Head of caudate nucleus (tissue), 42 donors: ENCODE measurements around the gene CCDC185.
"Not testable (repeated sequence)": the region's sequence is repeated elsewhere in the genome, so short reads cannot be mapped to it uniquely, and the experiment has no call there.

Experiments used
- DNase-seq, 42 donors: peaks; one replicate each; pipeline versions ENCODE4 v3.0.0 to v3.0.0-alpha.2; 2020 to 2021; ENCODE audit warnings: mixed read lengths in 7 of 42
- intact Hi-C: fragments of 100-400 bp; cut with DNase I; formaldehyde crosslinking; loops from one replicate; pipeline ENCODE4 v1.15.0; 2022

The CCDC185 gene

GRCh38 chr1:223386013-223386412 lies 7.2 kb upstream of the CCDC185 start:
- intact Hi-C loops = no loop called here
- DNase-seq = peak in 2 of 42 donors; percentile 6 to 24

DNA sequence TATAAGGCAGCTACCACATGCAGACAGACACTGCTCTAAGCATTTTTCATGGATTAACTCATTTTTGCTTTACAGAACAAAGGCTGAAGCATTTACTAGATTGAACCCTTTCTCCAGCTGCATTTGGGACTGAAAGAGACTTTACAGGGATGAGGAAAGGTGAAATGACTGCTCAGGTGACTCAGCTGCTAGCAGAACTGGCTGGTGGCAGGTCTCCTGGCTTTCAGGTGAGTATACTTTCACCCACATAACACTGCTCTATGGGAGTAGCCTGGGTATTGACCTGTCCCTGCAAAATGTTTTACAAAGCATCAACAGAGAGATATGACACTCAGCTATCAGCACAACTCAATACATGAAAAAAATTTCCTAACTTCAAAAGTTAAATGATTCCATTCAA lies 2.6 kb upstream of the CCDC185 start:
- no peak for DNase-seq
- intact Hi-C loops = no loop called here

GRCh38 chr1:223394242-223394641 lies 1.0 kb downstream of the CCDC185 start:
- intact Hi-C loops = no loop called here
- no peak for DNase-seq

GRCh38 chr1:223394706-223395105 lies 1.5 kb downstream of the CCDC185 start:
- intact Hi-C loops = no loop called here
- DNase-seq = no peak

DNA sequence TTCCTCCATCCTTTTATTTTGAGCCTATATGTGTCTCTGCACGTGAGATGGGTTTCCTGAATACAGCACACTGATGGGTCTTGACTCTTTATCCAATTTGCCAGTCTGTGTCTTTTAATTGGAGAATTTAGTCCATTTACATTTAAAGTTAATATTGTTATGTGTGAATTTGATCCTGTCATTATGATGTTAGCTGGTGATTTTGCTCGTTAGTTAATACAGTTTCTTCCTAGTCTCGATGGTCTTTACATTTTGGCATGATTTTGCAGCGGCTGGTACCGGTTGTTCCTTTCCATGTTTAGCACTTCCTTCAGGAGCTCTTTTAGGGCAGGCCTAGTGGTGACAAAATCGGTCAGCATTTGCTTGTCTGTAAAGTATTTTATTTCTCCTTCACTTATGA lies 6.2 kb downstream of the CCDC185 start:
- DNase-seq, intact Hi-C loops: not testable (repeated sequence)

DNA sequence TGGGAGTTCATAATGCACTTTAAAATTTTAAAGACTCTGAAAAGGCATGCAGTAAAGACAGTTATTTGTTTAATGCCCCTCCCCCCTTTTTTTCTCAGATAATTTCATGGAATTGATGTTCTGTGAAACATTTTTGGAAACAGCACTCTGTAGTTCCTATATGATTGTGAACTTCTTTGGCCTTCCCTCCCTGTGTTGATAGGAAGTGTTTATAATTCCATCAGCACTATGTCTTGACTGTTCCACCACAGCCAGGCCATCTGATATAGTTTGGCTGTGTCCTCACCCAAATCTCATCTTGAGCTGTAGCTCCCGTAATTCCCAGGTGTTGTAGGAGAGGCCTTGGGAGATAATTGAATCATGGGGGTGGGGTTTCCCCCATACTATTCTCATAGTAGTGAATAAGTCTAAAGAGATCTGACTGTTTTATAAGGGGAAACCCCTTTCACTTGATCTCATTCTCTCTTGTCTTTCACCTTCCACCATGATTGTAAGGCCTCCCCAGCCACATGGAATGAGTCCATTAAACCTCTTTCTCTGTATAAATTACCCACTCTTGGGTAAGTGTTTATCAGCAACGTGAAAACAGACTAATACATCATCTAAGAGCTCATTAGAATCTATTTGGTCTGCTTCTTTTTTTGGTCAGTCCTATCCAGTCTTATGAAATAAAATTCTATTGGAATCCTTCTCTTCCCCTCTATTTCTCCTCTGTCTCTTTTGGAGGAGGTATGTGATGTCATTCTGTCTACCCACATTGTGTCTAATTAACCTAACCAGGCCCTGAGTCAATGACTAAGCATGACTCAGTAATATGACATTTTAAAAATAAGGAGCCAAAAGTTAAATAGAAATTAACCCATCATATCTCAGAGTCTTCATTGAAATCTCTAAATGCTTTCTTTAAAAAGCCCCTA lies 8.9 kb downstream of the CCDC185 start:
- DNase-seq = no peak
- intact Hi-C loops = no loop called here

DNA sequence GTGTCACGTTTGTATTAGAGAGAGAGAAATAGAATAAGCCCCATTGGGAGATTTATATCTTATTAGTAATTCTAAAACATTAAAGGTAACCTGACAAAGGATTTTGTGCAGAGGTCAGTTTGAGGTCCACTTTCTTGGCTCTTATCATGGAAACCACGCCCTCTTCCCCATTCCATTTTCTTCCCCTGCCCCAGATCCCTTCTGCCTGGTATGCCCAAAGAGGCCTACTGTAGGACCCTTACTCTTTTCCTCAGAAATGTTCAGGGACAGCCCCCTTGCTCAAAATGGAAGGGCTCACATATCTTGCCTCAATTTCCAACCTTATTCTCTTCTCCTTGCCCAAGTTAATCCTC lies 9.6 kb downstream of the CCDC185 start:
- intact Hi-C loops = no loop called here

DNA sequence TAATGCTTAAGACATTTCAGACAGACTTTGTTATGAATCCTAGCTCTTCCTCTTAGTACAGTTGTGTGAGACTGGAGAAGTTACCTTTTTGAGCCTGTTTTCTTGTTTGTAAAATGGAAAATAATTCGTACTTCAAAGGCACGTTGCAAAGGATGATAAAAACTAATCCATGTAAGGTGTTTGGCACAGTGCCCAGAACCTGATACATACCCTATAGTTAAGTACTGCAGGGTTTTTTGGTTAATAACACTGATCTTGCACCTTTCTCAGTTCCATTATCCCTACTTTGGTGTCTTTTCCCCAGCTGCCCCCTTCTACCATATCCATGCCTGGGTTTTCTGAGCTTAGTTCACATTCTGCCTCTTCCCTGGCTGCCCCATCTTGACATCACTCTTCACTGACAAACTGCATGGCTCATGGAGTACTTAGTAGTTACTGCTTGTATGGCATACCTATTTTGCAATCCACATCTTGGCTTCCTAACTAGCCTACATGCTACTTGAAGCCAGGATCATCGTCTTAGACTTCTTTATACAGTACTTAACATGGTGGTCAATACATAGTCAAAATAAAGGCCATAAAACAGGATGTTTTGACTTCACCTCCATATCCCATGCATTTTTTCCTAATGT lies 10.1 kb downstream of the CCDC185 start:
- intact Hi-C loops = no loop called here
- DNase-seq = no peak

More for the DNA sequence above, 9.6 kb downstream of the CCDC185 start:
- no peak for DNase-seq

DNA sequence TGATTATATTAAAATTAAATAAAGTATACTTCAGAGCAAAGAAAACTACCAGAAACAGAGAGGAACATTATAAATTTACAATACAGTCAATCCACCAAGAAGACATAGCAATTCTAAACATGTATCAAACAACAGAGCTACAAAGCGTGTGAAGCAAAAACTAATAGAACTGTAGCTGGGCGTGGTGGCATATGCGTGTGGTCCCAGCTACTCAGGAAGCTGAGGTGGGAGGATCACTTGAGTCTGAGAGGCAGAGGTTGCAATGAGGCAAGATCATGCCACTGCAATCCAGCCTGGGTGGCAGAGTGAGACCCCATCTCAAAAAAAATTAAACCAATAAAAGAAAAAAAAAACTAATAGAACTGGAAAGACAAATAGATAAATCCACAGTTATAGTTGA lies 12.3 kb downstream of the CCDC185 start:
- DNase-seq = no peak
- intact Hi-C loops = no loop called here

- intact Hi-C loops = no loop called here
Observed at GRCh38 chr1:223410036-223410435, 16.8 kb downstream of the CCDC185 start.

GRCh38 chr1:223411309-223411708 lies 18.1 kb downstream of the CCDC185 start:
- intact Hi-C loops = no loop called here
- no peak for DNase-seq

More at GRCh38 chr1:223410036-223410435, 16.8 kb downstream of the CCDC185 start:
- DNase-seq = no peak

DNA sequence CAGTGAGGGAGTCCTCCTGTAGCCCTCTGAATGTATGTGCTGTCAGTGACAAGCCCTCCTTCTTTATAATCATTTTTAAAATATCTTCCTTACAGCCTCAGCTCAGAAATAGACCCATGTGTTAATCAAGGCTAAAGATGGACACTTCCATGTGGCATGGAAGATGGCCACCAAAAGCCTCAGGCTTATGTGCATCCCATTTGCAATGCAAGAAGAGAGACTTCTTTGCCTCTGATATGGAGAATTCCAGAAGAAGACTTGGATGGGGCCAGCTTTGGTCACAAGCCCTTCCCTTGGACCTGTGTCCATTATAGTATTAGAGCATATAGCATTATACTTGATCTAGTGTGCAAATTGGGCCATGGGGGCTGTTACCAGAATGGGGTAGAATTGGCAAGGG lies 18.5 kb downstream of the CCDC185 start:
- intact Hi-C loops = no loop called here
- no peak for DNase-seq

DNA sequence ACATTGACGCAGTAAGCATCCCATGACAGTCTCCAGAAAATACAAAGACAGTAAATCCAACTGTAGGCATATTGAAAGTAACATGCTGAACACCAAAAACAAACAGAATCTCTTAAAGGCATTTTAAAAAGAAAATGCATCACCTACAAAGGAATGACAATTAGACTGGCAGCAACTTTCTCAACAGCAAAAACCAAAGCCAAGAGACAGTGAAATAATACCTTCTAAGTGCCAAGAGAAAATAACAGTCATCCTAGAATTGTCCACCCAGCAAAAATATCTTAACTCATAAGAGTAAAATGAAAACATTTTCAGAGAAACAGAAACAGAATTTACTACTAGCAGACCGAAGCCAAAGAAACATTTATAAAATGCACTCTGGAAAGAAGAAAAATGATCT lies 20.0 kb downstream of the CCDC185 start:
- intact Hi-C loops = no loop called here
- DNase-seq = no peak

GRCh38 chr1:223417444-223417843 lies 24.2 kb downstream of the CCDC185 start:
- intact Hi-C loops = no loop called here
- no peak for DNase-seq

DNA sequence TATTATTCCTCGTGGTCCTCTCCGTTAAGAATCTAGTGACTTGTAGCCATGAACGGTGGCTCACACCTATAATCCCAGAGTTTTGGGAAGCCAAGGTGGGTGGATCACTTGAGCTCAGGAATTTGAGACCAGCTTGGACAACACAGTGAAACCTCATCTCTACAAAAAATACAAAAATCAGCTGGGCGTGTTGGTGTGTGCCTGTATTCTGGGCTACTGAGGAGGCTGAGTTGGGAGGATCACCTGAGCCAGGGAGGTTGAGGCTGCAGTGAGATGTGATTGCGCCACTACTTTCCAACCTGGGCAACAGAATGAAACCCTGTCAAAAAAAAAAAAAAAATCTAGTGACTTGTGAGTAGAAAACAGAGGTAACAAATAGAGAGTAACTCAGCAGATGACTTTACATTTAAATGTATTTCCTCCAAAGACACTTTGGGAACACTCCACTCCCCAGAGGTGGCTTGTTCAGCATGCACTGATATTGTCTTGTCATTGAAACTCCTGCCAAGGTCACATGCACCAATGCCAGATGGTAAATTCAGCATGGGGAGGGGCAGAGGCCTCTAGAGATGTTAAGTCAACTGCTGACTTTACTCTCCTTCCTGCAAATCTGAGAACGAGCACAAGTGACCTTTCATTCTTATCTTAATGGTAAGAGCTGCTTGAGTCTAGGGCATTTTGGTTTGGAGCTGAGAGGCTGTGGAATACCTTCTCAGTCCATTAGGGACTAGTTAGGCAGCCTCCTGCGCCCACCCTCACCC lies 24.9 kb downstream of the CCDC185 start:
- no peak for DNase-seq
- intact Hi-C loops = no loop called here

DNA sequence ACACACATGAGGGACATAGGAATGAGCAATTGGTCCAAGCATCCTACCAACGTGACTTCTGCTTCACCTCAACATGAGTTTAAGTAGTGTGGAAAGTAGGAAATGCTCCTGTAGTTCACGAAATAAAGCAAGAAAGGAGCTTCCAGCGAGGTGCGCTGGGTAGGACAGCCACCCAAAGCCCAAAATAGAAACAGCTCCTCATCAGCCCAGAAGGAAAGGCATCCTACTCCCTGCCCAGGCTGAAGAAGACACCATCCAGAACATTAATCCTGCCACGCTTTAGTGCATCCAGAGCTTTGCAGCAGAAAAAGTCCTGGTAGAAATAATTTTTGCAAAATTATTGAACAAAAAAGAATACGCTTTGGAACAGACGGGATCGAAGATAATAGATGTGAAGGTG lies 25.9 kb downstream of the CCDC185 start:
- intact Hi-C loops = no loop called here
- DNase-seq = no peak

DNA sequence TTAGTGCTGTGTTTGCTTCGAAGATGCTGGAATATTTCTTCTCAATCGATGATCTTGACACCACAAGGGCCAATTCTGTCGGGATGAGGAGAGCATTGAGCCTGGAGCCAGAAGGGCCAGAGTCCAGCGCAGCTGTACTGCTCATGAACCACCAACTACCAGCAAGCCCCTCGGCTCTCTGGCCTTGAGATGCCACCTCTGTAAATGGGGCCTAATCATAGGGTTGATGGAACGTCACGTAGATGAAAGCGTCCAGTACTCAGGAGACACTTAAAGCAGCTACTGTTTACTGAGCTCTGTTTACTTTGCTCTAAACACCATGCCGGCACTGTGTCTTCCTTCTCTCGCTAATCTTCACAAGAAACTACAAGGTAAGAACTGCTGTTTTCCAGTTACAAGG lies 26.3 kb downstream of the CCDC185 start:
- DNase-seq = no peak
- intact Hi-C loops = no loop called here

DNA sequence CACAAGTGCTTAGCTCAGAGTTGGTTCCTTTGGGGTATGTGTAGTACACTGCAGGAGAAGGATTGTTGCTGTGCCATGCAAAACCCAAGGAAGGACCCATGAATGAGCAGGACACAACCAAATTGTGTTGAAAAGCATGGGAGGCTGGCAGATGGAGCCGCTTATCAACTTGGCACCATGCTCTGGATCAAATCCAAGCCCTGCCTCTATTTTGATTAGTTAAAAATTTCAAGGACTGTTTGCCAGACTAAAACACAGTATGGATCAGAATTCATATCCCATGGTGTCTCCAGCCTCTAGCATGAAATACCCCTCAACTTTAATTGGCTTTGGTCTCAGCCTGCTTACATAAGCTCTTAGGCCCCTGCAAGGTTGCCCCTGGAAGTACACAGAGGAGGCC lies 27.8 kb downstream of the CCDC185 start:
- intact Hi-C loops = no loop called here
- DNase-seq = no peak

DNA sequence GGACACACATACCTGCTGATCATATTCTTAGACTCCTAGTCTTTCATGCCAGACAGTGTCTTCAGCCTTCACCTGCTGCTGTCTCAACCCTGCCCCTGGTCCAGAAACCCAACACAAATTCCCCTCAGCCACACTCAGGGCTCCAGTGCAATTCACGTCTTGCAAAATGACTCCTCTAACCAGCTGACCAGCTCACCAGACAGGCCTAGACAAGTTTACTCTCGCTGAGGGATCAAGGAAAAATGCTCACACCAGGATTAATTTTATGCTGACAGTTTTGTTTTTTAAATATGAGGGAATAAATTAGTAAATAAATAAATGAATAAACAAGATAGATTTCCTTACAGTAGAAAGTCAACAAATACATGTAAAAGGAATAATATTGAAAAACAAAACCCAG lies 28.5 kb downstream of the CCDC185 start:
- no peak for DNase-seq
- intact Hi-C loops = no loop called here

GRCh38 chr1:223422911-223423310 lies 29.7 kb downstream of the CCDC185 start:
- intact Hi-C loops = no loop called here
- no peak for DNase-seq
